SK-N-SH (cell line): ENCODE measurements around the gene GNAL.
"Not testable (repeated sequence)": the region's sequence is repeated elsewhere in the genome, so short reads cannot be mapped to it uniquely, and the experiment has no call there.

Experiments used
- ELF1 ChIP-seq: IDR thresholded peaks from 2 replicates; pipeline ENCODE4 v1.4.0; 2012
- EZH2phosphoT487 ChIP-seq: fragments of 200-600 bp; sonication (generic); IDR thresholded peaks from 2 replicates; pipeline ENCODE4 v1.6.1; 2017; ENCODE audit warnings: low read depth, mixed run types, mild to moderate bottlenecking, antibody characterized with exemption, moderate library complexity, borderline replicate concordance
- FOXJ3 ChIP-seq: sonication (generic); formaldehyde crosslinking; IDR thresholded peaks from 2 replicates; pipeline ENCODE4 v1.5.1; 2020; ENCODE audit warnings: mild to moderate bottlenecking, missing genetic modification reagents
- GATA2 ChIP-seq: sonication (generic); formaldehyde crosslinking; IDR thresholded peaks from 2 replicates; pipeline ENCODE4 v1.5.0; 2020; ENCODE audit warnings: mild to moderate bottlenecking, missing genetic modification reagents
- JUND ChIP-seq: IDR thresholded peaks from 2 replicates; pipeline ENCODE4 v1.4.0; 2012
- MEF2A ChIP-seq: IDR thresholded peaks from 2 replicates; pipeline ENCODE4 v1.4.0; 2012; ENCODE audit warnings: low read depth, borderline replicate concordance
- NRF1 ChIP-seq: IDR thresholded peaks from 2 replicates; pipeline ENCODE4 v1.6.1; 2012; ENCODE audit warnings: low read depth, mild to moderate bottlenecking, low read length
- POLR2AphosphoS5 ChIP-seq: IDR thresholded peaks from 2 replicates; pipeline ENCODE4 v1.6.1; 2012; ENCODE audit warnings: low read depth, low read length
- RAD21 ChIP-seq: IDR thresholded peaks from 2 replicates; pipeline ENCODE4 v1.6.1; 2012; ENCODE audit warnings: mild to moderate bottlenecking, low read length
- SIN3A ChIP-seq: IDR thresholded peaks from 2 replicates; pipeline ENCODE4 v1.6.1; 2012; ENCODE audit warnings: low read depth, mild to moderate bottlenecking, low read length, moderate library complexity, borderline replicate concordance
- TAF1 ChIP-seq: IDR thresholded peaks from 2 replicates; pipeline ENCODE4 v1.6.1; 2012; ENCODE audit warnings: low read depth, mild to moderate bottlenecking, low read length, moderate library complexity, borderline replicate concordance
- TF ChIP-seq, protein P1 (sequence below): fragments of 200-600 bp; sonication (generic); IDR thresholded peaks from 2 replicates; pipeline ENCODE4 v1.6.1; 2017; ENCODE audit warnings: antibody characterized with exemption, mild to moderate bottlenecking, moderate library complexity
- TF ChIP-seq, protein P2 (sequence below): IDR thresholded peaks from 2 replicates; pipeline ENCODE4 v1.4.0; 2012; ENCODE audit warnings: low read depth
- TF ChIP-seq, protein P3 (sequence below): IDR thresholded peaks from 2 replicates; pipeline ENCODE4 v1.6.1; 2012; ENCODE audit warnings: mild to moderate bottlenecking, low read depth, low read length, moderate library complexity

DNA sequence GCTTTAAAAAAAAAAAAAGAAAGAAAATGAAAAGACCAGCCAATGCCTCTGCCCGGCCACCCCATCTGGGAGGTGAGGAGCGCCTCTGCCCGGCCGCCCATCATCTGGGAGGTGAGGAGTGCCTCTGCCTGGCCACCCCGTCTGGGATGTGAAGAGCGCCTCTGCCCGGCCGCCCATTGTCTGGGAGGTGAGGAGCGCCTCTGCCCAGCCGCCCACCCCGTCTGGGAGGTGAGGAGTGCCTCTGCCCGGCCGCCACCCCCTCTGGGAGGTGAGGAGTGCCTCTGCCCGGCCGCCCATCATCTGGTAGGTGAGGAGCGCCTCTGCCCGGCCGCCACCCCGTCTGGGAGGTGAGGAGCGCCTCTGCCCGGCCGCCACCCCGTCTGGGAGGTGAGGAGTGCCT lies 41.8 kb upstream of the GNAL start:
- TF ChIP-seq POLR2AphosphoS5; GATA2 (CRISPR knock-in tag); SIN3A; MEF2A; EZH2phosphoT487; TAF1; FOXJ3 (CRISPR knock-in tag); JUND; ELF1; RAD21; NRF1: not testable (repeated sequence)
- TF ChIP-seq, protein P1, sequence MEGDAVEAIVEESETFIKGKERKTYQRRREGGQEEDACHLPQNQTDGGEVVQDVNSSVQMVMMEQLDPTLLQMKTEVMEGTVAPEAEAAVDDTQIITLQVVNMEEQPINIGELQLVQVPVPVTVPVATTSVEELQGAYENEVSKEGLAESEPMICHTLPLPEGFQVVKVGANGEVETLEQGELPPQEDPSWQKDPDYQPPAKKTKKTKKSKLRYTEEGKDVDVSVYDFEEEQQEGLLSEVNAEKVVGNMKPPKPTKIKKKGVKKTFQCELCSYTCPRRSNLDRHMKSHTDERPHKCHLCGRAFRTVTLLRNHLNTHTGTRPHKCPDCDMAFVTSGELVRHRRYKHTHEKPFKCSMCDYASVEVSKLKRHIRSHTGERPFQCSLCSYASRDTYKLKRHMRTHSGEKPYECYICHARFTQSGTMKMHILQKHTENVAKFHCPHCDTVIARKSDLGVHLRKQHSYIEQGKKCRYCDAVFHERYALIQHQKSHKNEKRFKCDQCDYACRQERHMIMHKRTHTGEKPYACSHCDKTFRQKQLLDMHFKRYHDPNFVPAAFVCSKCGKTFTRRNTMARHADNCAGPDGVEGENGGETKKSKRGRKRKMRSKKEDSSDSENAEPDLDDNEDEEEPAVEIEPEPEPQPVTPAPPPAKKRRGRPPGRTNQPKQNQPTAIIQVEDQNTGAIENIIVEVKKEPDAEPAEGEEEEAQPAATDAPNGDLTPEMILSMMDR = not testable (repeated sequence)
- TF ChIP-seq, protein P2, sequence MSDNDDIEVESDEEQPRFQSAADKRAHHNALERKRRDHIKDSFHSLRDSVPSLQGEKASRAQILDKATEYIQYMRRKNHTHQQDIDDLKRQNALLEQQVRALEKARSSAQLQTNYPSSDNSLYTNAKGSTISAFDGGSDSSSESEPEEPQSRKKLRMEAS = not testable (repeated sequence)
- TF ChIP-seq, protein P3, sequence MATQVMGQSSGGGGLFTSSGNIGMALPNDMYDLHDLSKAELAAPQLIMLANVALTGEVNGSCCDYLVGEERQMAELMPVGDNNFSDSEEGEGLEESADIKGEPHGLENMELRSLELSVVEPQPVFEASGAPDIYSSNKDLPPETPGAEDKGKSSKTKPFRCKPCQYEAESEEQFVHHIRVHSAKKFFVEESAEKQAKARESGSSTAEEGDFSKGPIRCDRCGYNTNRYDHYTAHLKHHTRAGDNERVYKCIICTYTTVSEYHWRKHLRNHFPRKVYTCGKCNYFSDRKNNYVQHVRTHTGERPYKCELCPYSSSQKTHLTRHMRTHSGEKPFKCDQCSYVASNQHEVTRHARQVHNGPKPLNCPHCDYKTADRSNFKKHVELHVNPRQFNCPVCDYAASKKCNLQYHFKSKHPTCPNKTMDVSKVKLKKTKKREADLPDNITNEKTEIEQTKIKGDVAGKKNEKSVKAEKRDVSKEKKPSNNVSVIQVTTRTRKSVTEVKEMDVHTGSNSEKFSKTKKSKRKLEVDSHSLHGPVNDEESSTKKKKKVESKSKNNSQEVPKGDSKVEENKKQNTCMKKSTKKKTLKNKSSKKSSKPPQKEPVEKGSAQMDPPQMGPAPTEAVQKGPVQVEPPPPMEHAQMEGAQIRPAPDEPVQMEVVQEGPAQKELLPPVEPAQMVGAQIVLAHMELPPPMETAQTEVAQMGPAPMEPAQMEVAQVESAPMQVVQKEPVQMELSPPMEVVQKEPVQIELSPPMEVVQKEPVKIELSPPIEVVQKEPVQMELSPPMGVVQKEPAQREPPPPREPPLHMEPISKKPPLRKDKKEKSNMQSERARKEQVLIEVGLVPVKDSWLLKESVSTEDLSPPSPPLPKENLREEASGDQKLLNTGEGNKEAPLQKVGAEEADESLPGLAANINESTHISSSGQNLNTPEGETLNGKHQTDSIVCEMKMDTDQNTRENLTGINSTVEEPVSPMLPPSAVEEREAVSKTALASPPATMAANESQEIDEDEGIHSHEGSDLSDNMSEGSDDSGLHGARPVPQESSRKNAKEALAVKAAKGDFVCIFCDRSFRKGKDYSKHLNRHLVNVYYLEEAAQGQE = not testable (repeated sequence)
